GM12891 (cell line): ENCODE results near the gene PTPRG.

Experiments used
- PAX5 ChIP-seq: IDR thresholded peaks from 2 replicates; pipeline ENCODE4 v1.6.1; 2011; ENCODE audit warnings: low read length, moderate library complexity, mild to moderate bottlenecking; ENCODE audit not compliant: insufficient read depth, severe bottlenecking
- POLR2A ChIP-seq: IDR thresholded peaks from 2 replicates; pipeline ENCODE4 v1.6.1; 2011; ENCODE audit warnings: low read depth, low read length, control low read depth
- POLR2AphosphoS5 ChIP-seq: IDR thresholded peaks from 2 replicates; pipeline ENCODE4 v1.6.1; 2011; ENCODE audit warnings: low read depth, low read length, control low read depth
- TAF1 ChIP-seq: IDR thresholded peaks from 2 replicates; pipeline ENCODE4 v1.6.1; 2011; ENCODE audit warnings: low read depth, low read length, control low read depth

- TF ChIP-seq TAF1 (no peak), POLR2A (no peak), POLR2AphosphoS5 (no peak), PAX5 (no peak)
Measured at GRCh38 chr3:61771976-61772375, 210.6 kb downstream of the PTPRG start.
